ENCODE measurements around the gene ZBED4.
"Not testable (repeated sequence)": the region's sequence is repeated elsewhere in the genome, so short reads cannot be mapped to it uniquely, and the experiment has no call there.

The ZBED4 gene

GRCh38 chr22:49826603-49827270 is 26.9 kb upstream of the ZBED4 start:
- DNase-seq = peak in 1 of 2 donors; percentile 22

GRCh38 chr22:49827271-49827852 is 26.3 kb upstream of the ZBED4 start:
- no peak for DNase-seq

- peak; percentile 14 to 35 for DNase-seq
Observed at GRCh38 chr22:49827853-49828598, 25.6 kb upstream of the ZBED4 start, which contains the start of gene BRD1. Gene BRD1, minus strand, starts transcription at chr22:49827873. Its CDS starts 3,556 bp downstream, at chr22:49824317.

- no peak for DNase-seq
Observed at GRCh38 chr22:49828599-49828965, 25.1 kb upstream of the ZBED4 start.

GRCh38 chr22:49829044-49829853 is 24.4 kb upstream of the ZBED4 start:
- DNase-seq = no peak

- no peak for DNase-seq
Observed at GRCh38 chr22:49833340-49834007, 20.2 kb upstream of the ZBED4 start.

- no peak for DNase-seq
Observed at GRCh38 chr22:49838771-49839717, 14.6 kb upstream of the ZBED4 start.

- DNase-seq = no peak
Observed at GRCh38 chr22:49845241-49845640, 8.4 kb upstream of the ZBED4 start.

- no peak for DNase-seq
Observed at GRCh38 chr22:49845666-49846459, 7.8 kb upstream of the ZBED4 start.

- DNase-seq = no peak
Observed at GRCh38 chr22:49847751-49848689, 5.6 kb upstream of the ZBED4 start.

- no peak for DNase-seq
Observed at GRCh38 chr22:49848690-49849160, 4.9 kb upstream of the ZBED4 start.

- DNase-seq = no peak
Observed at GRCh38 chr22:49849161-49850020, 4.3 kb upstream of the ZBED4 start.

GRCh38 chr22:49850021-49850911 is 3.4 kb upstream of the ZBED4 start:
- DNase-seq = no peak

GRCh38 chr22:49850959-49851802 is 2.5 kb upstream of the ZBED4 start:
- DNase-seq = no peak

GRCh38 chr22:49852568-49852897 is 1.1 kb upstream of the ZBED4 start:
- not testable (repeated sequence) for DNase-seq
